ENCODE measurements around the gene VPS9D1. TPM values are rescaled to one million over a fixed set of nuclear protein-coding genes. Genes with fewer than 3 reads are reported as not detected.
"Not testable (repeated sequence)": the region's sequence is repeated elsewhere in the genome, so short reads cannot be mapped to it uniquely, and the experiment has no call there.

The VPS9D1 gene
- total RNA-seq, 1 donor from 2014 or later, result 11.3 TPM

DNA sequence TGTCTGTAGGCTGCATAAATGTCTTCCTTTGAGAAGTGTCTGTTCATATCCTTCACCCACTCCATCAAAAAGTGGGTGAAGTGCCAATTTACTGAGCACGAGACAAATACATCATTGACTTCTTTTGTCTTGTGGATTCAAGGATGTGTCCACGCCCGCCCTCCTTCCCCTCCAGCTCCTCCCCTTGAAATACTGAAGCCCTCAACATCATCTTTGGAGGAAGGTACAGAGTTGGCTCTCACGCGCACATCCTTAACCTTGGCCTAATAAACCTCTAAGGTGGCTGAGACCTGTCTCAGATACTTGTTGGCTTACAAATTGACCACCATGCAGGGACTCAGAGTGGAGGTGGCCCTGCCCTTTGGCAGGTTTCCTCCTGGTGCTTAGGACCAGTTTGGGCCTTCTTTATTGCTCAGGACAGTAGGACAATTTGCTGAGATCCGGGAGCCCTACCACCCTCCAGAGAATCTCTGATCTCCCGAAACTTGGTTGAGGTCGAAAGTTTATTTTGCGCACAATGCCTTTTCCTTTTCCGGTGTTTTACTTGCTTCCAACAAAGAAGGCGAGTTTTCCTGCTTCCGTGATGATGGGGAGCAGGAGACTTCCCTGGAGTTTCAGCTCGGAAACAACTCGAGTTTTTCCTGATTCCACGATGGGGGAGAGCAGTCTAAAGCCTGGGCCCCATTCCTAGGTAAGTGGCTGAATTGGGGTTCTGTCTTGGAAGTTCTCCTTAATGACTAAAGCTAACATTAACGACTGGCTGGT lies 48.3 kb downstream of the VPS9D1 start:
- no peak overlapping the region for H2AFZ ChIP-seq (ENCODE audit: low read depth, low read length)
- DNase-seq (ENCODE audit: low read depth), result no peak
- Mint-ChIP-seq H3K36me3 (ENCODE audit: low read depth, unreplicated experiment) (peaks cover 26% of the 10 kb centered on the region), H3K4me3 (ENCODE audit: unreplicated experiment) (no peak overlapping the region), H3K4me1 (ENCODE audit: low read depth, unreplicated experiment) (peaks cover 8% of the 10 kb centered on the region), H3K27me3 (ENCODE audit: low read depth, unreplicated experiment) (no peaks in the 10 kb centered on the region), H3K9me3 (ENCODE audit: unreplicated experiment) (peaks cover 1% of the 10 kb centered on the region), H3K27ac (ENCODE audit: unreplicated experiment) (peak overlapping the region; percentile 41)
- no peak overlapping the region for H3K9ac ChIP-seq (ENCODE audit: low read length)
- H3K4me1 ChIP-seq (ENCODE audit: insufficient read depth, low read length), result peaks cover 6% of the 10 kb centered on the region
- H3K9me3 ChIP-seq (ENCODE audit: insufficient read depth, low read depth, low read length), result no peaks in the 10 kb centered on the region
- no peak overlapping the region for H3K4me2 ChIP-seq (ENCODE audit: low read length)
- H3K4me3 ChIP-seq (ENCODE audit: insufficient read depth, low read depth, low read length), result no peak overlapping the region
- H3K79me2 ChIP-seq (ENCODE audit: insufficient read depth, low read length), result no peaks in the 10 kb centered on the region
- H3K36me3 ChIP-seq (ENCODE audit: insufficient read depth, low read length), result no peaks in the 10 kb centered on the region
- no peaks in the 10 kb centered on the region for H3K27me3 ChIP-seq (ENCODE audit: insufficient read depth, low read length)
- FAIRE-seq, result no peak
- no peaks in the 10 kb centered on the region for H4K20me1 ChIP-seq (ENCODE audit: insufficient read depth, low read length)
- TF ChIP-seq, protein P1, sequence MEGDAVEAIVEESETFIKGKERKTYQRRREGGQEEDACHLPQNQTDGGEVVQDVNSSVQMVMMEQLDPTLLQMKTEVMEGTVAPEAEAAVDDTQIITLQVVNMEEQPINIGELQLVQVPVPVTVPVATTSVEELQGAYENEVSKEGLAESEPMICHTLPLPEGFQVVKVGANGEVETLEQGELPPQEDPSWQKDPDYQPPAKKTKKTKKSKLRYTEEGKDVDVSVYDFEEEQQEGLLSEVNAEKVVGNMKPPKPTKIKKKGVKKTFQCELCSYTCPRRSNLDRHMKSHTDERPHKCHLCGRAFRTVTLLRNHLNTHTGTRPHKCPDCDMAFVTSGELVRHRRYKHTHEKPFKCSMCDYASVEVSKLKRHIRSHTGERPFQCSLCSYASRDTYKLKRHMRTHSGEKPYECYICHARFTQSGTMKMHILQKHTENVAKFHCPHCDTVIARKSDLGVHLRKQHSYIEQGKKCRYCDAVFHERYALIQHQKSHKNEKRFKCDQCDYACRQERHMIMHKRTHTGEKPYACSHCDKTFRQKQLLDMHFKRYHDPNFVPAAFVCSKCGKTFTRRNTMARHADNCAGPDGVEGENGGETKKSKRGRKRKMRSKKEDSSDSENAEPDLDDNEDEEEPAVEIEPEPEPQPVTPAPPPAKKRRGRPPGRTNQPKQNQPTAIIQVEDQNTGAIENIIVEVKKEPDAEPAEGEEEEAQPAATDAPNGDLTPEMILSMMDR (IDR thresholded peaks at IDR 0.05; ENCODE audit: insufficient read depth, low read depth, low read length), result no peak
- no peak for TF ChIP-seq EZH2 (IDR thresholded peaks at IDR 0.05; ENCODE audit: insufficient read depth, low read length)
- H3K27ac ChIP-seq (ENCODE audit: low read depth, low read length), result no peak overlapping the region

- H4K20me1 ChIP-seq (ENCODE audit: insufficient read depth, low read length); H2AFZ ChIP-seq (ENCODE audit: low read depth, low read length); H3K9ac ChIP-seq (ENCODE audit: low read length); H3K36me3 ChIP-seq (ENCODE audit: insufficient read depth, low read length); H3K4me3 ChIP-seq (ENCODE audit: insufficient read depth, low read depth, low read length); H3K4me2 ChIP-seq (ENCODE audit: low read length); H3K9me3 Mint-ChIP-seq (ENCODE audit: unreplicated experiment); DNase-seq (ENCODE audit: low read depth); H3K27ac Mint-ChIP-seq (ENCODE audit: unreplicated experiment); H3K9me3 ChIP-seq (ENCODE audit: insufficient read depth, low read depth, low read length); H3K4me1 ChIP-seq (ENCODE audit: insufficient read depth, low read length); H3K27me3 ChIP-seq (ENCODE audit: insufficient read depth, low read length); H3K79me2 ChIP-seq (ENCODE audit: insufficient read depth, low read length); FAIRE-seq; H3K4me3 Mint-ChIP-seq (ENCODE audit: unreplicated experiment); H3K27me3 Mint-ChIP-seq (ENCODE audit: low read depth, unreplicated experiment); H3K4me1 Mint-ChIP-seq (ENCODE audit: low read depth, unreplicated experiment); H3K27ac ChIP-seq (ENCODE audit: low read depth, low read length): not testable (repeated sequence)
- peaks cover 25% of the 10 kb centered on the region for H3K36me3 Mint-ChIP-seq (ENCODE audit: low read depth, unreplicated experiment)
Measured at GRCh38 chr16:89671565-89671964, 49.1 kb downstream of the VPS9D1 start.

GRCh38 chr16:89670496-89671431 lies 49.9 kb downstream of the VPS9D1 start:
- H2AFZ ChIP-seq (ENCODE audit: low read depth, low read length), result no peak overlapping the region
- no peaks in the 10 kb centered on the region for H3K9me3 ChIP-seq (ENCODE audit: insufficient read depth, low read depth, low read length)
- no peak for TF ChIP-seq EZH2 (IDR thresholded peaks at IDR 0.05; ENCODE audit: insufficient read depth, low read length)
- TF ChIP-seq, protein P1 (IDR thresholded peaks at IDR 0.05; ENCODE audit: insufficient read depth, low read depth, low read length), result no peak
- no peaks in the 10 kb centered on the region for H3K36me3 ChIP-seq (ENCODE audit: insufficient read depth, low read length)
- FAIRE-seq (no peak), DNase-seq (ENCODE audit: low read depth) (peak; percentile 18)
- no peaks in the 10 kb centered on the region for H3K79me2 ChIP-seq (ENCODE audit: insufficient read depth, low read length)
- H3K9ac ChIP-seq (ENCODE audit: low read length), result no peak overlapping the region
- Mint-ChIP-seq H3K9me3 (ENCODE audit: unreplicated experiment) (no peaks in the 10 kb centered on the region), H3K27ac (ENCODE audit: unreplicated experiment) (peak overlapping the region; percentile 62), H3K4me3 (ENCODE audit: unreplicated experiment) (no peak overlapping the region), H3K27me3 (ENCODE audit: low read depth, unreplicated experiment) (no peaks in the 10 kb centered on the region), H3K36me3 (ENCODE audit: low read depth, unreplicated experiment) (peaks cover 26% of the 10 kb centered on the region), H3K4me1 (ENCODE audit: low read depth, unreplicated experiment) (peaks cover 8% of the 10 kb centered on the region)
- no peak overlapping the region for H3K4me2 ChIP-seq (ENCODE audit: low read length)
- H3K4me3 ChIP-seq (ENCODE audit: insufficient read depth, low read depth, low read length), result no peak overlapping the region
- H3K27me3 ChIP-seq (ENCODE audit: insufficient read depth, low read length), result no peaks in the 10 kb centered on the region
- peaks cover 6% of the 10 kb centered on the region for H3K4me1 ChIP-seq (ENCODE audit: insufficient read depth, low read length)
- no peaks in the 10 kb centered on the region for H4K20me1 ChIP-seq (ENCODE audit: insufficient read depth, low read length)
- H3K27ac ChIP-seq (ENCODE audit: low read depth, low read length), result no peak overlapping the region

All from astrocyte (in vitro differentiated cells and primary cell).